GM20000 (cell line): ENCODE results near the gene GUCD1.

Experiments used
- DNase-seq: peaks from one replicate; pipeline ENCODE4 v3.0.0; 2012; ENCODE audit warnings: low spot score
- CTCF ChIP-seq: IDR thresholded peaks from 2 replicates; pipeline ENCODE4 v1.5.1; 2012; ENCODE audit warnings: mild to moderate bottlenecking, control low read depth; ENCODE audit errors: extremely low read depth, missing control alignments

The GUCD1 gene

GRCh38 chr22:24516301-24516737, 38.6 kb downstream of the GUCD1 start:
- no peak for TF ChIP-seq CTCF
- DNase-seq = no peak

- no peak for TF ChIP-seq CTCF
- DNase-seq = no peak
Measured at GRCh38 chr22:24515027-24515338, 40.0 kb downstream of the GUCD1 start.

GRCh38 chr22:24514241-24515026, 40.5 kb downstream of the GUCD1 start:
- peak; percentile 47 for DNase-seq
- TF ChIP-seq CTCF = no peak

- DNase-seq = no peak
- no peak for TF ChIP-seq CTCF
Measured at GRCh38 chr22:24513378-24514240, 41.3 kb downstream of the GUCD1 start.

GRCh38 chr22:24512043-24512442, 42.9 kb downstream of the GUCD1 start:
- DNase-seq = no peak
- TF ChIP-seq CTCF = no peak

- no peak for TF ChIP-seq CTCF
- no peak for DNase-seq
Measured at GRCh38 chr22:24510637-24511625, 44.0 kb downstream of the GUCD1 start.

GRCh38 chr22:24507716-24508115, 47.2 kb downstream of the GUCD1 start:
- DNase-seq = no peak
- TF ChIP-seq CTCF = no peak
